OCI-LY3 (cell line): ENCODE data around the gene NELL1.

Experiments used
- H2AFZ ChIP-seq: fragments of 200-600, 300-600 bp; shearing (Covaris generic); 2 replicates; pipeline ENCODE4 v1.6.0; 2014; ENCODE audit warnings: antibody characterized with exemption, low read depth, low read length
- H3K27ac ChIP-seq: fragments of 200-600, 300-600 bp; sonication (generic); 2 replicates; pipeline ENCODE4 v1.5.1; 2014; ENCODE audit warnings: mild to moderate bottlenecking, low read length, moderate library complexity, mixed read lengths
- H3K27me3 ChIP-seq: fragments of 200-600, 300-600 bp; sonication (generic); 2 replicates; pipeline ENCODE4 v1.6.1; 2014; ENCODE audit warnings: low read depth, low read length, mixed read lengths
- H3K36me3 ChIP-seq: fragments of 200-600, 300-600 bp; sonication (generic); replicated peaks from 2 replicates; pipeline ENCODE3; 2014; ENCODE audit warnings: low read depth, low read length, mixed read lengths
- H3K4me1 ChIP-seq: fragments of 300-600, 200-600 bp; sonication (generic); 2 replicates; pipeline ENCODE4 v1.6.1; 2014; ENCODE audit warnings: low read length, mixed read lengths
- H3K4me2 ChIP-seq: fragments of 200-600, 300-600 bp; sonication (generic); 2 replicates; pipeline ENCODE4 v1.6.1; 2014; ENCODE audit warnings: low read length, mixed read lengths
- H3K4me3 ChIP-seq: fragments of 300-600, 200-600 bp; sonication (generic); 2 replicates; pipeline ENCODE4 v1.5.1; 2014; ENCODE audit warnings: antibody characterized with exemption, mild to moderate bottlenecking, low read length, moderate library complexity
- H3K79me2 ChIP-seq: fragments of 300-600, 200-600 bp; shearing (Covaris generic); 2 replicates; pipeline ENCODE4 v1.6.1; 2014; ENCODE audit warnings: mild to moderate bottlenecking, low read length, mixed read lengths
- H3K9ac ChIP-seq: fragments of 300-600, 200-600 bp; shearing (Covaris generic); 2 replicates; pipeline ENCODE4 v1.6.0; 2014; ENCODE audit warnings: mild to moderate bottlenecking, low read length, moderate library complexity
- H3K9me3 ChIP-seq: fragments of 200-600, 300-600 bp; shearing (Covaris generic); 2 replicates; pipeline ENCODE4 v1.6.1; 2014; ENCODE audit warnings: low read length, mixed read lengths; ENCODE audit not compliant: insufficient read depth
- H4K20me1 ChIP-seq: fragments of 200-600, 300-600 bp; sonication (generic); 2 replicates; pipeline ENCODE4 v1.6.1; 2016; ENCODE audit warnings: low read length, mixed read lengths; ENCODE audit not compliant: insufficient read depth
- CTCF ChIP-seq: fragments of 200-600, 300-600 bp; sonication (generic); IDR thresholded peaks from 2 replicates; pipeline ENCODE4 v1.5.1; 2014; ENCODE audit warnings: antibody characterized with exemption, low read length, low read depth
- EZH2phosphoT487 ChIP-seq: fragments of 200-600 bp; shearing (Covaris generic); IDR thresholded peaks from 2 replicates; pipeline ENCODE4 v1.6.1; 2018; ENCODE audit warnings: antibody characterized with exemption, mixed run types, low read depth

The NELL1 gene

GRCh38 chr11:20926799-20927540, 257.6 kb downstream of the NELL1 start:
- no peak overlapping the region for H3K4me2 ChIP-seq

GRCh38 chr11:20931029-20931428, 261.6 kb downstream of the NELL1 start:
- Histone ChIP-seq H3K27ac (no peak overlapping the region), H3K4me3 (no peak overlapping the region), H2AFZ (no peak overlapping the region), H4K20me1 (no peaks in the 10 kb centered on the region), H3K4me2 (no peak overlapping the region), H3K27me3 (peaks cover 6% of the 10 kb centered on the region; the same call in 1 of the 2 replicates), H3K79me2 (no peaks in the 10 kb centered on the region), H3K9me3 (no peaks in the 10 kb centered on the region), H3K4me1 (no peaks in the 10 kb centered on the region), H3K36me3 (no peaks in the 10 kb centered on the region), H3K9ac (no peak overlapping the region)
- TF ChIP-seq EZH2phosphoT487 (no peak), CTCF (no peak)

More at GRCh38 chr11:20926799-20927540, 257.6 kb downstream of the NELL1 start:
- Histone ChIP-seq H2AFZ (no peak overlapping the region), H3K4me3 (no peak overlapping the region), H3K4me1 (no peaks in the 10 kb centered on the region), H3K27ac (no peak overlapping the region), H4K20me1 (no peaks in the 10 kb centered on the region), H3K36me3 (no peaks in the 10 kb centered on the region), H3K9me3 (no peaks in the 10 kb centered on the region), H3K79me2 (no peaks in the 10 kb centered on the region), H3K9ac (no peak overlapping the region), H3K27me3 (no peaks in the 10 kb centered on the region)
- TF ChIP-seq EZH2phosphoT487 (no peak), CTCF (no peak)

GRCh38 chr11:20933086-20933485, 263.7 kb downstream of the NELL1 start:
- TF ChIP-seq CTCF = no peak
- no peak for TF ChIP-seq EZH2phosphoT487
- Histone ChIP-seq H3K27me3 (peaks cover 14% of the 10 kb centered on the region), H3K9ac (no peak overlapping the region), H4K20me1 (no peaks in the 10 kb centered on the region), H3K4me3 (no peak overlapping the region), H3K9me3 (no peaks in the 10 kb centered on the region), H3K27ac (no peak overlapping the region), H3K4me1 (no peaks in the 10 kb centered on the region), H3K36me3 (no peaks in the 10 kb centered on the region), H2AFZ (no peak overlapping the region), H3K79me2 (no peaks in the 10 kb centered on the region), H3K4me2 (no peak overlapping the region)

GRCh38 chr11:20933958-20934357, 264.6 kb downstream of the NELL1 start:
- Histone ChIP-seq H3K4me2 (no peak overlapping the region), H3K79me2 (no peaks in the 10 kb centered on the region), H2AFZ (no peak overlapping the region), H3K36me3 (no peaks in the 10 kb centered on the region), H3K4me3 (no peak overlapping the region), H3K27ac (no peak overlapping the region), H3K4me1 (no peaks in the 10 kb centered on the region), H3K9ac (no peak overlapping the region), H3K27me3 (peaks cover 14% of the 10 kb centered on the region), H4K20me1 (no peaks in the 10 kb centered on the region), H3K9me3 (no peaks in the 10 kb centered on the region)
- no peak for TF ChIP-seq CTCF
- TF ChIP-seq EZH2phosphoT487 = no peak
